WTC11 (cell line): ENCODE data around the gene CDH12. TPM values are rescaled to one million over a fixed set of nuclear protein-coding genes. Genes with fewer than 3 reads are reported as not detected.

ENCODE experiments used
- ATAC-seq: fragments of 200-7000 bp; cut with Tn5 transposase; 2 replicates; pipeline ENCODE4 v1.10.0; 2021; ENCODE audit warnings: mild to moderate bottlenecking, moderate library complexity
- CTCF ChIA-PET: fragments of 300-600 bp; sonication (Branson Sonifier 250); formaldehyde crosslinking; loops from one replicate; lab custom pipeline; 2021; ENCODE audit warnings: antibody characterized with exemption; lab: Charles Lee
- POLR2A ChIA-PET: fragments of 350-600 bp; sonication (Branson Sonifier 250); formaldehyde crosslinking; loops from one replicate; lab custom pipeline; 2021; ENCODE audit warnings: antibody characterized with exemption; lab: Charles Lee
- DNase-seq: peaks from one replicate; pipeline ENCODE4 v3.0.0; 2021; ENCODE audit warnings: low spot score
- H3K27ac Mint-ChIP-seq: 2 replicates; pipeline ENCODE4 v1.8.0; 2021; ENCODE audit warnings: mixed read lengths
- H3K27me3 Mint-ChIP-seq: 2 replicates; pipeline ENCODE4 v1.8.0; 2021; ENCODE audit warnings: low read depth, mild to moderate bottlenecking, moderate library complexity, mixed read lengths
- H3K36me3 Mint-ChIP-seq: 2 replicates; pipeline ENCODE4 v1.8.0; 2021; ENCODE audit warnings: mixed read lengths
- H3K4me1 Mint-ChIP-seq: 2 replicates; pipeline ENCODE4 v1.8.0; 2022; ENCODE audit warnings: mixed read lengths
- H3K4me3 Mint-ChIP-seq: 2 replicates; pipeline ENCODE4 v1.8.0; 2021; ENCODE audit warnings: mild to moderate bottlenecking, moderate library complexity, mixed read lengths
- H3K9me3 Mint-ChIP-seq: 2 replicates; pipeline ENCODE4 v1.8.0; 2021; ENCODE audit warnings: mixed read lengths
- ARID4B ChIP-seq: sonication (generic); formaldehyde crosslinking; IDR thresholded peaks from 2 replicates; pipeline ENCODE4 v1.8.0; 2023; ENCODE audit warnings: missing genetic modification reagents, mild to moderate bottlenecking, borderline replicate concordance
- CDX4 ChIP-seq: fragments of 250-450 bp; sonication (Bioruptor Pico); IDR thresholded peaks from 2 replicates; pipeline ENCODE4 v1.9.0; 2021; ENCODE audit warnings: moderate library complexity, mild to moderate bottlenecking, inconsistent platforms, borderline replicate concordance
- E2F5 ChIP-seq: sonication (generic); formaldehyde crosslinking; IDR thresholded peaks from 2 replicates; pipeline ENCODE4 v1.8.1; 2022; ENCODE audit warnings: mild to moderate bottlenecking, moderate library complexity, missing genetic modification reagents
- FOXJ3 ChIP-seq: sonication (generic); formaldehyde crosslinking; IDR thresholded peaks from 2 replicates; pipeline ENCODE4 v1.9.0; 2021; ENCODE audit warnings: missing genetic modification reagents, mild to moderate bottlenecking, borderline replicate concordance
- FOXP1 ChIP-seq: sonication (generic); formaldehyde crosslinking; IDR thresholded peaks from 2 replicates; pipeline ENCODE4 v1.8.0; 2022; ENCODE audit warnings: missing genetic modification reagents, mild to moderate bottlenecking, moderate library complexity, borderline replicate concordance
- GRHL2 ChIP-seq: fragments of 250-450 bp; sonication (Bioruptor Pico); IDR thresholded peaks from 2 replicates; pipeline ENCODE4 v1.8.0; 2022; ENCODE audit warnings: mild to moderate bottlenecking, moderate library complexity; ENCODE audit not compliant: insufficient replicate concordance, severe bottlenecking
- NFE2L1 ChIP-seq: sonication (generic); formaldehyde crosslinking; IDR thresholded peaks from 2 replicates; pipeline ENCODE4 v1.8.1; 2023; ENCODE audit warnings: missing genetic modification reagents
- NFYB ChIP-seq: sonication (generic); formaldehyde crosslinking; conservative IDR thresholded peaks from 2 replicates; pipeline ENCODE4 v1.8.0; 2022; ENCODE audit warnings: low read depth, missing genetic modification reagents
- OVOL2 ChIP-seq: fragments of 250-450 bp; sonication (Bioruptor Pico); IDR thresholded peaks from 2 replicates; pipeline ENCODE4 v1.9.0; 2021; ENCODE audit warnings: mild to moderate bottlenecking, borderline replicate concordance
- TEAD4 ChIP-seq: sonication (generic); formaldehyde crosslinking; IDR thresholded peaks from 2 replicates; pipeline ENCODE4 v1.8.0; 2022; ENCODE audit warnings: mild to moderate bottlenecking, missing genetic modification reagents
- ZBTB43 ChIP-seq: sonication (generic); formaldehyde crosslinking; IDR thresholded peaks from 2 replicates; pipeline ENCODE4 v1.8.1; 2023; ENCODE audit warnings: mild to moderate bottlenecking, missing genetic modification reagents
- ZNF396 ChIP-seq: fragments of 250-450 bp; sonication (Bioruptor Pico); IDR thresholded peaks from 2 replicates; pipeline ENCODE4 v1.8.0; 2021; ENCODE audit warnings: mild to moderate bottlenecking, moderate library complexity, borderline replicate concordance
- total RNA-seq: library from RNA; stranded (reverse); gene quantifications from 3 replicates; pipeline ENCODE4 v1.2.3, GENCODE V29; 2021
- TF ChIP-seq, protein P1 (sequence below): sonication (generic); formaldehyde crosslinking; IDR thresholded peaks from 2 replicates; pipeline ENCODE4 v1.8.0; 2023; ENCODE audit warnings: mild to moderate bottlenecking, missing genetic modification reagents
- TF ChIP-seq, protein P2 (sequence below): fragments of 250-450 bp; sonication (Bioruptor Pico); IDR thresholded peaks from 2 replicates; pipeline ENCODE4 v1.9.0; 2021; ENCODE audit warnings: mild to moderate bottlenecking

Gene CDH12
- total RNA-seq, 1 experiment from 2014 or later: not detected

DNA sequence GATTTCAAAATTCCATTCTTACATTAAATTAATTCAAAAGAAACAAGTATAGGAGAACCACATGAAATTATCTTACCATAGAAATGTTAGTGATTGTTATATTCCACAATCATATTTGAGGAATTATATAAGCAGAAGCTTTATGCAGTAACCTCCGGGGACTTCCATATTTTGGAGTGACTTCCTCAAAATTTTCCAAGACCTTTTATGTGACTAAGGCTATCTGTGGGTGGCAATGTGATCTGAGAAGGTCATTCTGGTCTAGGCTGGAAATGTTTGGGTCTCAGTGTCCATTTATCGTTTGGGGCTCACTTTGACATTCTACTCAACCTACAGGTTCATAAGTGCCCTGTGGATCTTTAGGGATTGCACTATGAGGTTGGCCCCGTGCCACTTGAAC is 776.6 kb downstream of the CDH12 start (continued):
- no peak for TF ChIP-seq ARID4B (CRISPR knock-in tag)

DNA sequence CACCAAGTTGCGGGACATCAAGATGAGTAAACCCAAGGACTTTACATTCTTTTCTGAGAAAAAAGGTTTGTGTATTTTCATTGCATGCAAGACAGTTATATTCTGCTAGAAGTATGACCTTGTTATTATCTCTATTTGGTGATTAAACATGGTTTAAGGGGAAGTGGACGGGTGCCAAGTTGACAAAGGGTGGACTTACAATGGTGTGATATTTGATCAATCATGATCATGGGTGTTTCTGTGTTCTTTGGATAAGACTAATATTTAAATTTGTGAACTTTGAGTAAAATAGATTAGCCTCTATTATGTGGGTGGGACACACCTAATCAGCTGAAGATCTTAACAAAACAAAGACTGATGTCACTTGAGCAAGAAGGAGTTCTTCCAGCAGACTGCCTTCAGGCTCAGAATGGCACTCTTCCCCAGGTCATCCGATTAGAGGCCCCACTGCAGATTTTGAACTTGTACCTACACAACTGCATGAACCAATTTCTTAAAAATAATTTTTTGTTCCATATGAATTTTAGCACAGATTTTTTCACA is 782.9 kb downstream of the CDH12 start:
- Mint-ChIP-seq H3K4me3 (no peak overlapping the region), H3K4me1 (no peaks in the 10 kb centered on the region), H3K27ac (no peak overlapping the region), H3K27me3 (no peaks in the 10 kb centered on the region; the same call in 1 of the 2 replicates), H3K9me3 (no peaks in the 10 kb centered on the region), H3K36me3 (no peaks in the 10 kb centered on the region)
- ChIA-PET POLR2A (no interaction called here), CTCF (no interaction called here)
- TF ChIP-seq FOXJ3 (CRISPR knock-in tag) (no peak), NFE2L1 (no peak), CDX4 (CRISPR knock-in tag) (no peak), NFYB (CRISPR knock-in tag) (no peak), TEAD4 (CRISPR knock-in tag) (no peak), FOXP1 (no peak), OVOL2 (CRISPR knock-in tag) (no peak), GRHL2 (CRISPR knock-in tag) (no peak)
- TF ChIP-seq, protein P1, sequence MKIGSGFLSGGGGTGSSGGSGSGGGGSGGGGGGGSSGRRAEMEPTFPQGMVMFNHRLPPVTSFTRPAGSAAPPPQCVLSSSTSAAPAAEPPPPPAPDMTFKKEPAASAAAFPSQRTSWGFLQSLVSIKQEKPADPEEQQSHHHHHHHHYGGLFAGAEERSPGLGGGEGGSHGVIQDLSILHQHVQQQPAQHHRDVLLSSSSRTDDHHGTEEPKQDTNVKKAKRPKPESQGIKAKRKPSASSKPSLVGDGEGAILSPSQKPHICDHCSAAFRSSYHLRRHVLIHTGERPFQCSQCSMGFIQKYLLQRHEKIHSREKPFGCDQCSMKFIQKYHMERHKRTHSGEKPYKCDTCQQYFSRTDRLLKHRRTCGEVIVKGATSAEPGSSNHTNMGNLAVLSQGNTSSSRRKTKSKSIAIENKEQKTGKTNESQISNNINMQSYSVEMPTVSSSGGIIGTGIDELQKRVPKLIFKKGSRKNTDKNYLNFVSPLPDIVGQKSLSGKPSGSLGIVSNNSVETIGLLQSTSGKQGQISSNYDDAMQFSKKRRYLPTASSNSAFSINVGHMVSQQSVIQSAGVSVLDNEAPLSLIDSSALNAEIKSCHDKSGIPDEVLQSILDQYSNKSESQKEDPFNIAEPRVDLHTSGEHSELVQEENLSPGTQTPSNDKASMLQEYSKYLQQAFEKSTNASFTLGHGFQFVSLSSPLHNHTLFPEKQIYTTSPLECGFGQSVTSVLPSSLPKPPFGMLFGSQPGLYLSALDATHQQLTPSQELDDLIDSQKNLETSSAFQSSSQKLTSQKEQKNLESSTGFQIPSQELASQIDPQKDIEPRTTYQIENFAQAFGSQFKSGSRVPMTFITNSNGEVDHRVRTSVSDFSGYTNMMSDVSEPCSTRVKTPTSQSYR (CRISPR knock-in tag): no peak
- DNase-seq: no peak
- ATAC-seq: no peak

DNA sequence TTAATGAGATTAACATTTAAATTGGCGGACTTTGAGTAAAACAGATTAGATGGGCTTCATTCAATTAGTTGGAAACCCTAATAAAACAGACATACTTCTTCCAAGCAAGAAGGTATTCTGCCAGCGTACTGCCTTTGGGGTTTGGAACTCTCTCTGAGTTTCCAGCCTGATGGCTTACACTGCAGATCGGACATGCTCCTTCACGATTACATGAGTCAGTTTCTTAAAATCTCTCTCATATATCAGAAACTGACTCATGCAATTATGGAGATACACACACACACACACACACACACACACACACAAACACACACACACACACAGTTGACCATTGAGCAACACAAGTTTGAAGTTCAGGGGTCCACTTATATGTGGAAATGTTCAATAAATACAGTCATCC is 789.4 kb downstream of the CDH12 start:
- ChIA-PET POLR2A (no interaction called here), CTCF (no interaction called here)
- Mint-ChIP-seq H3K4me1 (no peaks in the 10 kb centered on the region), H3K4me3 (no peak overlapping the region), H3K9me3 (no peaks in the 10 kb centered on the region), H3K27me3 (no peaks in the 10 kb centered on the region), H3K27ac (no peak overlapping the region), H3K36me3 (no peaks in the 10 kb centered on the region)
- ATAC-seq (no peak), DNase-seq (no peak)
- TF ChIP-seq ZBTB43 (no peak), E2F5 (CRISPR knock-in tag) (no peak), ZNF396 (CRISPR knock-in tag) (no peak), ARID4B (CRISPR knock-in tag) (no peak)
- TF ChIP-seq, protein P2, sequence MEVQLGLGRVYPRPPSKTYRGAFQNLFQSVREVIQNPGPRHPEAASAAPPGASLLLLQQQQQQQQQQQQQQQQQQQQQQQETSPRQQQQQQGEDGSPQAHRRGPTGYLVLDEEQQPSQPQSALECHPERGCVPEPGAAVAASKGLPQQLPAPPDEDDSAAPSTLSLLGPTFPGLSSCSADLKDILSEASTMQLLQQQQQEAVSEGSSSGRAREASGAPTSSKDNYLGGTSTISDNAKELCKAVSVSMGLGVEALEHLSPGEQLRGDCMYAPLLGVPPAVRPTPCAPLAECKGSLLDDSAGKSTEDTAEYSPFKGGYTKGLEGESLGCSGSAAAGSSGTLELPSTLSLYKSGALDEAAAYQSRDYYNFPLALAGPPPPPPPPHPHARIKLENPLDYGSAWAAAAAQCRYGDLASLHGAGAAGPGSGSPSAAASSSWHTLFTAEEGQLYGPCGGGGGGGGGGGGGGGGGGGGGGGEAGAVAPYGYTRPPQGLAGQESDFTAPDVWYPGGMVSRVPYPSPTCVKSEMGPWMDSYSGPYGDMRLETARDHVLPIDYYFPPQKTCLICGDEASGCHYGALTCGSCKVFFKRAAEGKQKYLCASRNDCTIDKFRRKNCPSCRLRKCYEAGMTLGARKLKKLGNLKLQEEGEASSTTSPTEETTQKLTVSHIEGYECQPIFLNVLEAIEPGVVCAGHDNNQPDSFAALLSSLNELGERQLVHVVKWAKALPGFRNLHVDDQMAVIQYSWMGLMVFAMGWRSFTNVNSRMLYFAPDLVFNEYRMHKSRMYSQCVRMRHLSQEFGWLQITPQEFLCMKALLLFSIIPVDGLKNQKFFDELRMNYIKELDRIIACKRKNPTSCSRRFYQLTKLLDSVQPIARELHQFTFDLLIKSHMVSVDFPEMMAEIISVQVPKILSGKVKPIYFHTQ (CRISPR knock-in tag): no peak
